GM06990 (cell line): ENCODE measurements around the gene CTNNA2.

Source experiments
- DNase-seq: peaks from one replicate; pipeline ENCODE4 v3.0.0-alpha.2; 2011; ENCODE audit not compliant: insufficient read length; ENCODE audit errors: extremely low read depth
- H3K27me3 ChIP-seq: replicated peaks from 2 replicates; pipeline ENCODE4 v1.6.0; 2011; ENCODE audit warnings: low read length; ENCODE audit not compliant: control insufficient read depth, insufficient read depth
- H3K36me3 ChIP-seq: 2 replicates; pipeline ENCODE4 v1.5.1; 2011; ENCODE audit warnings: low read length; ENCODE audit not compliant: control insufficient read depth, insufficient read depth
- H3K4me3 ChIP-seq: replicated peaks from 2 replicates; pipeline ENCODE4 v1.5.1; 2011; ENCODE audit warnings: low read depth, mild to moderate bottlenecking, control low read depth, low read length
- CTCF ChIP-seq: IDR thresholded peaks from 2 replicates; pipeline ENCODE4 v1.5.1; 2011; ENCODE audit warnings: low read length, control low read depth, mild to moderate bottlenecking, inconsistent platforms; ENCODE audit not compliant: insufficient read depth, poor library complexity, severe bottlenecking

CTNNA2 gene

GRCh38 chr2:80151651-80152050 is 638.8 kb downstream of the CTNNA2 start:
- DNase-seq, result no peak
- Histone ChIP-seq H3K4me3 (no peak overlapping the region), H3K27me3 (no peaks in the 10 kb centered on the region), H3K36me3 (no peaks in the 10 kb centered on the region)
- no peak for TF ChIP-seq CTCF

GRCh38 chr2:80153151-80153550 is 640.3 kb downstream of the CTNNA2 start:
- no peaks in the 10 kb centered on the region for H3K27me3 ChIP-seq
- no peak overlapping the region for H3K4me3 ChIP-seq

GRCh38 chr2:80153768-80154167 is 640.9 kb downstream of the CTNNA2 start:
- no peak overlapping the region for H3K4me3 ChIP-seq
- H3K27me3 ChIP-seq, result no peaks in the 10 kb centered on the region
- no peak for TF ChIP-seq CTCF
- no peaks in the 10 kb centered on the region for H3K36me3 ChIP-seq
- DNase-seq, result no peak

More at GRCh38 chr2:80153151-80153550, 640.3 kb downstream of the CTNNA2 start:
- no peak for DNase-seq
- TF ChIP-seq CTCF, result no peak
- H3K36me3 ChIP-seq, result no peaks in the 10 kb centered on the region

- no peak overlapping the region for H3K4me3 ChIP-seq
- DNase-seq, result no peak
- no peak for TF ChIP-seq CTCF
- no peaks in the 10 kb centered on the region for H3K27me3 ChIP-seq
- no peaks in the 10 kb centered on the region for H3K36me3 ChIP-seq
Measured at GRCh38 chr2:80154231-80154915, 641.5 kb downstream of the CTNNA2 start.

- no peaks in the 10 kb centered on the region for H3K36me3 ChIP-seq
- H3K27me3 ChIP-seq, result no peaks in the 10 kb centered on the region
- no peak for DNase-seq
- H3K4me3 ChIP-seq, result no peak overlapping the region
- TF ChIP-seq CTCF, result no peak
Measured at GRCh38 chr2:80164375-80164774, 651.5 kb downstream of the CTNNA2 start.
